HG02588 (cell line): Measurements from ENCODE around the gene CORO2B.

Experiments
- ATAC-seq: cut with Tn5 transposase; IDR thresholded peaks from one replicate; pipeline ENCODE4 v1.9.1; 2021; ENCODE audit warnings: mild to moderate bottlenecking, moderate library complexity; ENCODE audit not compliant: unreplicated experiment

CORO2B gene

GRCh38 chr15:68625853-68626252 lies 47.1 kb downstream of the CORO2B start:
- no peak for ATAC-seq

DNA sequence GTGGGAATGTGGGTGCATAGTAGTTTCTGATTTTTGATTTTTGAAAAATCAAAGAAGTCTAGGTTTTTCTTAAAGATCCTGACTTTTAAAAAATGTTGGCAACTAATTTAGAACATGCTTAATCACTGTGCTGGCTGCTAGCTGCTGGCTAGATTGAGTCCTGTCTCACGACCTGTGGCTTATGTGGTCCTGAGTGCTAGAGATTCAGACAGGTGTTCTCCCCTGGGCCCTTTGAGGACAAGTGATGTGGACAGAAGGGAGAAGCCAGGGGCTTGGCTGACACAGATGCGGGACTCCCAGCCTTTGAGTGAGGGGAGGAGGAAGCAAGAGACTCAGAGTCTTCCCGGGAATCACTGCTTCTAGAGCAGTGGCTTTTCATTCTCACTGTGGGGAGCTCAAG lies 47.5 kb downstream of the CORO2B start:
- ATAC-seq: no peak

- no peak for ATAC-seq
These were observed 47.9 kb downstream of the CORO2B start for GRCh38 chr15:68626739-68627138.

- no peak for ATAC-seq
These were observed 48.7 kb downstream of the CORO2B start for GRCh38 chr15:68627476-68627875.

GRCh38 chr15:68627995-68628394 lies 49.2 kb downstream of the CORO2B start:
- no peak for ATAC-seq

DNA sequence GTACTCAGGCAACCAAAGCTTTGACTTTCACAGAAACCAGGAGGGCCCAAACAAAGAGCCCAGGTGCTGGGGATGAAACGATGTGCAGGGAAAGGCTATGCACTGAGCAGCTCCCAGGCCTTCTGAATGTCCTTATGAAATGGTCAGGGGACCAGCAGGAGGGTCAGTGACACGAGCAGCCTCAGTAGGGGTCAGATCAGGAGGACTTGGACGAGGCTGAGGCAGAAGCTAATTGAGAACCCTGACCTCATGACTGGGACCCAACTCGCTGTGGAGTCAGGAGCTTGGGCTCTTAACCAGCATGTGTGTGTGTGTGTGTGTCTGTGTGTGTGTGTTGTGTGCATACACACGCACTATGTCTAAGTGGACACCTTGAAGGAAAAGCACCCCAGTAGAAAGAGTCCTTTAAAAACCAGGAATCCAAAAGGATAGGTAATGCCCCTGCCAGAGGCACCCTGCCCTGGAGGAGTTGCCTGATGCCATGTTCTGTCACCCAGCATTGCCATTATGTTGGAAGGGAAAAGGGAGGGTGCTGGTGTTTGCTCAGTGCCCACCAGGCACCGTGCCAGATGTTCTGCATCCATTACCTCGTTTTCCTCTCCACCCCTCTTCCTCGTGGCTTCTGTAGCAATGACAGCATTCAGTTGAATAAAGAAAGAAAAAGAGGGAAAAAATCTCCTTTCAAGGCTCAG lies 50.9 kb downstream of the CORO2B start:
- ATAC-seq: no peak

DNA sequence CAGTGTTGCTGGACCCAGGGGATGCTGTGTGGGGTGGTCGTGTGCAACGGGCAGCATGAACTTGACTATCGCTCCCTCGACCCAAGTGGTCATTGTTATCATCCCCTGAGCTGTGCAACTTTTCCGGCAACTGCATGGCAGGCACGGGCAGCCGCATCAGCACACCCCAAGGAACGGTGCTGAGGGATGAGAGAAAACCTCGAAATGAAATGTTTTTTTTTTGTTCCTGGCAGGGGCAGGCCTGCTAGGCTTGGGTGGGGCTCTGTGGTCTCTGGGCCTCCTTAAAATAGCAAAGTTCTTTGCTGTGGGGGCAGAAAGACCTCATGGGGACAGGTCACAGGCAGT lies 51.4 kb downstream of the CORO2B start:
- ATAC-seq: no peak

DNA sequence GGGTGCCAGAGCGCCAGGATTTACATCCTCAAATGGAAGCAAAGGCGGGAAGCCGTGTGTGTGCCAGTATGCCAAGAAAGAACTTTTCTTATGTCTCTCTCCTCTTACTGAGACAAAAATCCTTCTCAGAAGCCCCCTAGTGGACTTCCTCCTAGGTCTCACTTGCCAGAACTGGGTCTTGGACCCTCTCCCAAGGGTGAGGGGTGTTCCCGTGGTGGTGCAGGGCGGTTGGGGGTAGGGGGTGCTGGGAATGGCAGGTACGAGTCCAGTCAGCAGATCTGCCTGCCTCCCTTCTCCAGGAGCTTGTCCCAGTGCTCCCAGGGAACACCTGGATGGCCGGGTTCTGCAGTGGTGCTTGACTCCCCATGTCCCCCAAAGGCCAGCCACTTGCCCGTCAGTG lies 52.0 kb downstream of the CORO2B start:
- ATAC-seq: no peak

GRCh38 chr15:68631601-68632051 lies 52.8 kb downstream of the CORO2B start:
- no peak for ATAC-seq

- ATAC-seq: no peak
These were observed 53.3 kb downstream of the CORO2B start for GRCh38 chr15:68632101-68632500.

- ATAC-seq: no peak
These were observed 54.7 kb downstream of the CORO2B start for GRCh38 chr15:68633231-68634121.

GRCh38 chr15:68634122-68634482 lies 55.3 kb downstream of the CORO2B start:
- no peak for ATAC-seq

- no peak for ATAC-seq
These were observed 55.7 kb downstream of the CORO2B start for GRCh38 chr15:68634531-68634930.

- no peak for ATAC-seq
These were observed 56.3 kb downstream of the CORO2B start for GRCh38 chr15:68635141-68635540.

DNA sequence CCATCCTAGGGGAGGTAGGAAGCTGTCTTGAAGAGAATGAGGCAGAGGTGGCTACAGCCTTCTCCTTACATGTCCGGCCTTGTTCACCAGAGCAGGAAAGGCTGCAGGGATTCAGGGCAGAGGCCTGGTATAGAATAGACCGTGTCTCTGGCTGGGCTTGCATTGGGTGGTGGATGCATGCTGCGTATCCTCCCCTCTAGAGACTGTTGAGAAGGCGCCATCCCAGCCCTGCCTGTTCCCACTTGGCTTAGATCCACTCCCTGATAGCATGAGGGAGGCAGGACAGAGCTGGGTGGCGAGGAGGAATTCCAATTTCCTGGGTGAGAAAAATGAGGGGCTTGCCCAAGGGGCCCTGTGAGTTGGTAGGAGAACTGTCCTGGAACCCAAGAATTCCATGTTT lies 57.5 kb downstream of the CORO2B start:
- ATAC-seq: no peak

DNA sequence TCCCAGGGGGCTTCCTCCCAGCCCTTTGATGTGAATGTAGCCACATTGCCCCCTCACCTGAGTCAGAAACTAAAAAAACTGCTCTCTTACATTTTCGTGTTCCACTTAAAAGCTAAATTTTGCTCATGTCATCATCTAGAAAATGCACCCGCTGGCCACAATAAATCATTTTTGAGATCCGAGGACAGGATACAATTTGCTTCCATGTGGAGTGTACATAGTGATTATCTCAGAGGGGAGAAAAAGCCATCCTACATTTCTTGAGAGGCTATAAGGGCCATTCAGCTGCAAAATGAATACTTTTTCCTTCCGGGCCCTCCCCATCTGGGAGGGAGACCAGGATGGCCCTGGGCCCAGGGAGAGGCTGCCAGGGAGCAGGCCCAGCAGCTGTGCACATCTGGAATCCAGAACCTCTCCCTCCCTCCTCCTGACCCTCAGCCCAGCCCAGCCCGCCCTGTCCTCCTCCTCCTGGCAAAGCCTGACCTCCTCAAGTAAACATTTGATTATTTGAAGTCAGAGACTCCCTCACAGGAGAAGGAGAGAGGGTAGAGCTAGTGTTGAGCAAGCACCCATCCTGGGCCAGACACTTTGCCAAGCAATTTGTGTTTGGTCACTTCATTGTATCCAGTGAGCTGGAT lies 59.1 kb downstream of the CORO2B start:
- no peak for ATAC-seq

DNA sequence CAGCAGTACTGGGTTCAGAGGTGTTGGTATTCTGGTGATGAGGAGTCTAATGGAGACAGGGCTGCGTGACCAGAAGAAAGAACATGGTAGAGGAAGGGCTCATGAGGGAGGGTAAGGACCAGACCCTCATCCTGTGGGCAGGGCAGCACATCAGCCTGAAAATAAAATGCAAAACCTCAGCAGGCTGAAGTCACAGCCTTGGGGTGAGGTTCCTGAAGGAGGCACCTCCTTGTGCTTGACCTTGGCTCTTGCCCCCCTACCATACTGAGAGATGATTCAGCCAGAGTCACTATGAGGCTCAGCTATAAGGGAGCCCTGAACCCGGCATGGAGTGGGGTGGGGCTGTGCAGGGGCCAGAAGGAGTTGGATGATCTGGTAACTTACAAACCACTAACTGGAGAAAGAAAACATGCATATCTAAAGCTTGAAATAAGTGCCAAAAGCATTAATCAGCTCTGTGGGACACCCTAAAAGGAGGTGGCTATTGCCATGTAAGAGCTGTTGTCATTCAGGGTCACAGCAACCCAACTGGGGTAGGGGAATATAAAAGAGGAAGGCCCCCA lies 60.2 kb downstream of the CORO2B start:
- ATAC-seq: no peak

DNA sequence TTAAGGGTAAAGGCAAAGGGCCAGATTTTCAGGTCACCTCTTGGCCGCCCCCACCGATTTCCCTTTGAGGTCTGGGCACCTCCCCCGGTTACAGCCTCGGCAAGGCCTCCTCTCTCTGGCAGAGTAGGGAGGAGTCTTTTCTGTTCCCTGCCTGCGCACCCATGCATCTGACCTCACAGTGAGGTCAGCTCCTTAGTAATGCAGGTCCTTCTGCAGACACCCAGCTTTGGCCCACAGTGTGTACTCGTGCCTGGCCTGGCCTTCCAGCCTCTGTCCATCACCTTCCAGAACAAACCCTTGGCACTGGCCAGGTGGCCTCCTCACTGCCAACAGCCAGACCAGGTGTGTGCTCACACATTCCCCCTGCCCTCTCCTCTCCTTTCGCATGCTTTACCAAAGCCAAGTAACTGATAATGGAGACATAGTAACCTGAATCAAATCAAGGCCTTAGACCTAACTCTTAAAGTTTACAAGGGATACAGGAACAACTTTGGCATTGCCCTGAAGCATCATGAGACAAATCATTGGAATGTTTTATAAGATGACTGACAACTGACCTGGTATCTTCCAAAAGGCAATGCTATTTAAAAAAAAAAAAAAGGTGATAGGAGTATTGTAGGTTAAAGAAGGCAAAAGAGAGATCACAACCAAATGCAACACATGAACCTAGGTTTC lies 61.3 kb downstream of the CORO2B start:
- ATAC-seq: no peak

DNA sequence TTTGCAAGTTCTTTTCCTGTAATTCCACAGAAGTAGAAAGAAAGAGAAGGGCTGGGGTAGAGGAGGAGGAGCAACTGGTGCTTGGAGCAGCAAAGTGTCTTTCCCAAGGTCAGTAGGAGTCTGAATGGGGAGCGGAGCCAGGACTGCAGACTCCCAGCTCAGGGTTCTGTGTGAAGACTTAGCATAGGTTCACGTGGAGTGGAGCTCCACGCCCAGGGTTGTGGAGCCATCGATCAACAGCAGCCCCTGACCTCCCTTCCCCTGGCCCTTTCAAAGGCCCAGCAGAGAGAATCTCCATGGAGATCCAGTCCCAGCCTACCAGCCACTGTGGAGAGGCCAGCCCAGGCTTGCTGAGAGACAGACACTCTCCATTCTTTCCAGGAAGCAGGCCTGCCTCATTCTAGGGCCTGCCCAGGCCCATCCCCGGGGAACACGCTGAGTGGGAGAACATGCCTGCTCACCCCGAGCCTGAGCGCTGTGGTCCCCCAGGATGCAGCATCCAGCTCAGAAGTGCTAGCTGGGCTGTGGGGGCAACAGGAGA lies 62.1 kb downstream of the CORO2B start:
- no peak for ATAC-seq

DNA sequence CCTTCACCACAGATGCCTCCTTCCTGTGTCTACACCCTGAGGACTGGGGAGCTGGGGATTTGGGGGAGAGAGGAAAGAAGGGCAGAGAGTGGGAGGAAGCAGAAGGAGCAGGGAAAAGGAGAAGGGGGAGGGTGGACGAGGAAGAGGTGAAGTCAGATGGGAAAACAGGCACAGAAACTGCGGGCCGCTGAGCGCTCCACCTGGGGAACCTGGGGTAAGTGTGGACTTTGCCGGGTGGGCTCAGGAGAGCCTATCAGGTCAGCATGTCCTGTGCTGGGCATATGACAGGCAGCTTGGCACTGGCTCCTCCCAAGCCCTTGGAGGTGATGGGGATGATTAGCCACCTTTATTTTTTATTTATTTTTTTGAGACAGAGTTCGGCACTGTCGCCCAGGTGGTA lies 62.6 kb downstream of the CORO2B start:
- ATAC-seq: no peak

DNA sequence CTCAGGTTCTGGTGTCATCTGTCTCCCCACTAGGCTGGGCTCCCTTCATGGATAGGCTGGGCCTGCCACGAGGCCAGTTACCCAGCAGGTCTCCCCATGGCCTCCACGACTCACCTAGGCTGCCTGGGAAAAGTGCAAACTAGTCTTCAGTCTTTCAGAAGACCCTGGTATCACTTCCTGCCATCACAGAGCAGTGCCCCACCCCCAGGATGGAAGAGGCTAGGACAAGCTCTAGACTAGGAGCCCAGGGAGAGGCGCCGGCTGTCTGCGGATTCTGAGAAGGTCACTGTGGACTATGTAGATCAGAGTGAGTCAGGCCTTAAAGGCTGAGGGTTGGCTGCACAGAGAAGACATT lies 63.7 kb downstream of the CORO2B start:
- no peak for ATAC-seq
